GM23338 (cell line): ENCODE measurements around the gene MED14. TPM values are rescaled to one million over a fixed set of nuclear protein-coding genes. Genes with fewer than 3 reads are reported as not detected.

Experiments used
- ATAC-seq: fragments of 200-7000 bp; cut with Tn5 transposase; 3 replicates; pipeline ENCODE4 v1.9.1; 2020
- DNase-seq: peaks from one replicate; pipeline ENCODE4 v3.0.0-alpha.2; 2015; ENCODE audit warnings: low spot score
- H2AFZ ChIP-seq: fragments of 200-600 bp; sonication (generic); 2 replicates; pipeline ENCODE4 v1.8.0; 2016; ENCODE audit warnings: antibody characterized with exemption, mild to moderate bottlenecking, moderate library complexity
- H3F3A ChIP-seq: fragments of 200-600 bp; sonication (generic); replicated peaks from 2 replicates; pipeline ENCODE4 v1.8.0; 2017; ENCODE audit warnings: antibody characterized with exemption, mixed run types, low read depth
- H3K27ac ChIP-seq: fragments of 200-600 bp; sonication (generic); 2 replicates; pipeline ENCODE4 v1.6.1; 2016; ENCODE audit warnings: low read depth
- H3K27me3 ChIP-seq: fragments of 200-600 bp; sonication (generic); 2 replicates; pipeline ENCODE4 v1.8.0; 2016; ENCODE audit warnings: mild to moderate bottlenecking, mixed run types, moderate library complexity; ENCODE audit not compliant: insufficient read depth
- H3K36me3 ChIP-seq: fragments of 200-600 bp; sonication (generic); 2 replicates; pipeline ENCODE4 v1.8.0; 2016; ENCODE audit warnings: mild to moderate bottlenecking; ENCODE audit not compliant: insufficient read depth
- H3K4me1 ChIP-seq: fragments of 200-600 bp; sonication (generic); 2 replicates; pipeline ENCODE4 v1.8.0; 2016; ENCODE audit warnings: mild to moderate bottlenecking, moderate library complexity; ENCODE audit not compliant: insufficient read depth
- H3K4me2 ChIP-seq: fragments of 200-600 bp; sonication (generic); 2 replicates; pipeline ENCODE4 v1.7.1; 2017; ENCODE audit warnings: mixed run types
- H3K4me3 ChIP-seq: fragments of 200-600 bp; sonication (generic); 2 replicates; pipeline ENCODE4 v1.6.1; 2016; ENCODE audit warnings: mixed run types
- H3K79me2 ChIP-seq: fragments of 200-600 bp; sonication (generic); replicated peaks from 2 replicates; pipeline ENCODE4 v1.8.0; 2017; ENCODE audit warnings: mild to moderate bottlenecking; ENCODE audit not compliant: insufficient read depth
- H3K9me2 ChIP-seq: fragments of 200-600 bp; sonication (generic); 2 replicates; pipeline ENCODE4 v1.8.0; 2017; ENCODE audit not compliant: insufficient read depth
- H4K20me1 ChIP-seq: fragments of 200-600 bp; sonication (generic); replicated peaks from 2 replicates; pipeline ENCODE4 v1.8.0; 2017; ENCODE audit warnings: mild to moderate bottlenecking; ENCODE audit not compliant: insufficient read depth
- H3K27ac Mint-ChIP-seq: 2 replicates; pipeline ENCODE4 v1.8.0; 2020; ENCODE audit warnings: inconsistent platforms, mild to moderate bottlenecking, moderate library complexity, mixed read lengths
- H3K27me3 Mint-ChIP-seq: 3 replicates; pipeline ENCODE4 v1.8.0; 2022; ENCODE audit warnings: low read depth, mild to moderate bottlenecking, moderate library complexity, mixed read lengths, inconsistent platforms; ENCODE audit not compliant: insufficient read depth, poor library complexity
- H3K36me3 Mint-ChIP-seq: 3 replicates; pipeline ENCODE4 v1.8.0; 2021; ENCODE audit warnings: low read depth, mild to moderate bottlenecking, inconsistent platforms, moderate library complexity, mixed read lengths
- H3K4me1 Mint-ChIP-seq: 3 replicates; pipeline ENCODE4 v1.8.0; 2020; ENCODE audit warnings: mild to moderate bottlenecking, inconsistent platforms, mixed read lengths
- H3K4me3 Mint-ChIP-seq: 3 replicates; pipeline ENCODE4 v1.8.0; 2021; ENCODE audit warnings: moderate library complexity, mild to moderate bottlenecking, inconsistent platforms, mixed read lengths
- H3K9me3 Mint-ChIP-seq: 3 replicates; pipeline ENCODE4 v1.8.0; 2020; ENCODE audit warnings: moderate library complexity, mild to moderate bottlenecking, inconsistent platforms, mixed read lengths
- ETS1 ChIP-seq: IDR thresholded peaks from 2 replicates; pipeline ENCODE4 v1.6.1; 2016; ENCODE audit warnings: antibody characterized with exemption
- EZH2 ChIP-seq: fragments of 200-600 bp; sonication (generic); IDR thresholded peaks from one replicate; pipeline ENCODE4 v1.8.0; 2017; ENCODE audit warnings: antibody characterized with exemption, mild to moderate bottlenecking, low read depth; ENCODE audit not compliant: unreplicated experiment
- NANOG ChIP-seq: IDR thresholded peaks from 2 replicates; pipeline ENCODE4 v1.6.1; 2016; ENCODE audit warnings: antibody characterized with exemption, borderline replicate concordance
- STAT1 ChIP-seq: IDR thresholded peaks from one replicate; pipeline ENCODE4 v1.6.1; 2016; ENCODE audit warnings: antibody characterized with exemption; ENCODE audit not compliant: unreplicated experiment
- ZNF114 ChIP-seq: fragments of 250-450 bp; sonication (Bioruptor Pico); IDR thresholded peaks from 2 replicates; pipeline ENCODE4 v1.5.0; 2020; ENCODE audit warnings: mild to moderate bottlenecking, moderate library complexity
- ZNF331 ChIP-seq: fragments of 250-450 bp; sonication (Bioruptor Pico); IDR thresholded peaks from 2 replicates; pipeline ENCODE4 v1.5.0; 2020; ENCODE audit warnings: low read depth, mild to moderate bottlenecking, moderate library complexity
- ZNF462 ChIP-seq: fragments of 250-450 bp; sonication (Bioruptor Pico); IDR thresholded peaks from 2 replicates; pipeline ENCODE4 v1.5.0; 2020; ENCODE audit warnings: mild to moderate bottlenecking, moderate library complexity
- polyA plus RNA-seq: library from polyadenylated mRNA; unstranded; fragments of >200 nt; fragmentation: Nextera tagmentation; extraction: Ambion mirVana; gene quantifications from 2 replicates; pipeline ENCODE4 v1.2.1, GENCODE V29; 2016
- total RNA-seq: library from RNA; depleted of rRNA; stranded (reverse); fragments of >200 nt; shearing (Covaris generic); gene quantifications from 2 replicates; pipeline ENCODE4 v1.2.3, GENCODE V29; 2014
- TF ChIP-seq, protein P1 (sequence below): IDR thresholded peaks from one replicate; pipeline ENCODE4 v1.6.1; 2018; ENCODE audit warnings: antibody characterized with exemption; ENCODE audit not compliant: unreplicated experiment

MED14 gene
- total and polyA plus RNA-seq, 2 experiments from 2014 or later = 29.8 to 99.3 TPM

GRCh38 chrX:40720339-40720738 lies 15.0 kb downstream of the MED14 start (continued):
- TF ChIP-seq, protein P1, sequence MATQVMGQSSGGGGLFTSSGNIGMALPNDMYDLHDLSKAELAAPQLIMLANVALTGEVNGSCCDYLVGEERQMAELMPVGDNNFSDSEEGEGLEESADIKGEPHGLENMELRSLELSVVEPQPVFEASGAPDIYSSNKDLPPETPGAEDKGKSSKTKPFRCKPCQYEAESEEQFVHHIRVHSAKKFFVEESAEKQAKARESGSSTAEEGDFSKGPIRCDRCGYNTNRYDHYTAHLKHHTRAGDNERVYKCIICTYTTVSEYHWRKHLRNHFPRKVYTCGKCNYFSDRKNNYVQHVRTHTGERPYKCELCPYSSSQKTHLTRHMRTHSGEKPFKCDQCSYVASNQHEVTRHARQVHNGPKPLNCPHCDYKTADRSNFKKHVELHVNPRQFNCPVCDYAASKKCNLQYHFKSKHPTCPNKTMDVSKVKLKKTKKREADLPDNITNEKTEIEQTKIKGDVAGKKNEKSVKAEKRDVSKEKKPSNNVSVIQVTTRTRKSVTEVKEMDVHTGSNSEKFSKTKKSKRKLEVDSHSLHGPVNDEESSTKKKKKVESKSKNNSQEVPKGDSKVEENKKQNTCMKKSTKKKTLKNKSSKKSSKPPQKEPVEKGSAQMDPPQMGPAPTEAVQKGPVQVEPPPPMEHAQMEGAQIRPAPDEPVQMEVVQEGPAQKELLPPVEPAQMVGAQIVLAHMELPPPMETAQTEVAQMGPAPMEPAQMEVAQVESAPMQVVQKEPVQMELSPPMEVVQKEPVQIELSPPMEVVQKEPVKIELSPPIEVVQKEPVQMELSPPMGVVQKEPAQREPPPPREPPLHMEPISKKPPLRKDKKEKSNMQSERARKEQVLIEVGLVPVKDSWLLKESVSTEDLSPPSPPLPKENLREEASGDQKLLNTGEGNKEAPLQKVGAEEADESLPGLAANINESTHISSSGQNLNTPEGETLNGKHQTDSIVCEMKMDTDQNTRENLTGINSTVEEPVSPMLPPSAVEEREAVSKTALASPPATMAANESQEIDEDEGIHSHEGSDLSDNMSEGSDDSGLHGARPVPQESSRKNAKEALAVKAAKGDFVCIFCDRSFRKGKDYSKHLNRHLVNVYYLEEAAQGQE = no peak
- no peak for TF ChIP-seq ZNF331 (CRISPR knock-in tag)
- TF ChIP-seq STAT1 = no peak
- TF ChIP-seq ZNF462 = no peak
- TF ChIP-seq ZNF114 = no peak

- H3K36me3 ChIP-seq = peaks cover 5% of the 10 kb centered on the region; the same call in 1 of the 2 replicates
- Mint-ChIP-seq H3K27ac (peak overlapping the region; percentile 74; the same call in 1 of the 2 replicates), H3K4me3 (no peak overlapping the region), H3K36me3 (peaks cover 70% of the 10 kb centered on the region), H3K27me3 (no peaks in the 10 kb centered on the region), H3K9me3 (no peaks in the 10 kb centered on the region), H3K4me1 (peaks cover 16% of the 10 kb centered on the region; the same call in 2 of the 3 replicates)
- H3K4me2 ChIP-seq = no peak overlapping the region
- no peak overlapping the region for H3K27ac ChIP-seq
- no peak overlapping the region for H3K4me3 ChIP-seq
- peaks cover 4% of the 10 kb centered on the region for H4K20me1 ChIP-seq
- DNase-seq (no peak), ATAC-seq (no peak)
- 0 out of 2 replicates have a peak, but pooled peaks cover 12% of the 10 kb centered on the region for H3K4me1 ChIP-seq
- H2AFZ ChIP-seq = no peak overlapping the region
- H3K9me2 ChIP-seq = no peaks in the 10 kb centered on the region
- H3F3A ChIP-seq = no peaks in the 10 kb centered on the region
- no peaks in the 10 kb centered on the region for H3K27me3 ChIP-seq
- peaks cover 100% of the 10 kb centered on the region for H3K79me2 ChIP-seq
- no peak for TF ChIP-seq ETS1
- no peak for TF ChIP-seq NANOG
- TF ChIP-seq EZH2 = no peak
- no peak for TF ChIP-seq ZNF114
- TF ChIP-seq, protein P1 = no peak
Measured at GRCh38 chrX:40719731-40720130, 15.6 kb downstream of the MED14 start.
